NCI-H69 (cell line): Measurements from ENCODE around the gene TMEM40.
A peak's percentile ranks its signal among the peaks of the same experiment; 100 is the strongest.
"Not testable (repeated sequence)": the region's sequence is repeated elsewhere in the genome, so short reads cannot be mapped to it uniquely, and the experiment has no call there.

Experiments used
- DNase-seq: peaks from one replicate; lab custom pipeline; 2025; lab: John Stamatoyannopoulos, UW

Gene TMEM40, protein sequence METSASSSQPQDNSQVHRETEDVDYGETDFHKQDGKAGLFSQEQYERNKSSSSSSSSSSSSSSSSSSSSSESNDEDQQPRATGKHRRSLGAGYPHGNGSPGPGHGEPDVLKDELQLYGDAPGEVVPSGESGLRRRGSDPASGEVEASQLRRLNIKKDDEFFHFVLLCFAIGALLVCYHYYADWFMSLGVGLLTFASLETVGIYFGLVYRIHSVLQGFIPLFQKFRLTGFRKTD

DNA sequence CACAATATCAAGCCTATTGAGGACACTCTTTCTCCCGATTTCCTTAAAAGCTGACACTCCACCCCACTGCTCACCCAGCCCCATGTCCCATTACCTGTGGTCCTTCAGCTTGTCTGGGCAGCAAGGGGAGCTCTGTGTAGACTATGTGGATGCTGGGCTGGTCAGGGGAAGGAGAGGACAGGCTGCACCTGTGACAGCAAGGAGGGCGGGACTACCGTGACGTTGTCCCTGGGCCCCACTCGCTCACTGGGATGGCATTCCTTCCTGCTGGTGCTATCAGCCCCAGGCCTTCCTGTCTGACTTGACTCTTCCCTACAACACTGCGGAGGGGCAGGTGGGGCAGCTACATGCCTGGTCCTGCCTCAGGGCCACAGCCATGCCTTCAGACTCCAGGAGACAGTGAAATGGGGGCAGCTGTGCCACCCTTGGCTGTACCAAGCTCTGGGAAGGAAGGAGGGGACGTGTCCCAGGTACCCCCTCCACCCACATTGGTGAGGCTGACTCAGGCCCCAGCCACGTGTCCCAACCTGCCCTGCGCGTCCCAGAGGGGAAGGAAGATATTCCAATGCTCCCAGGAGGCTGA is at the start of gene TMEM40:
Gene TMEM40 (minus strand): TSS at position 163 of the 583 bp plus-strand sequence. CDS start 9,427 bp downstream, outside the sequence.
- no peak for DNase-seq

DNA sequence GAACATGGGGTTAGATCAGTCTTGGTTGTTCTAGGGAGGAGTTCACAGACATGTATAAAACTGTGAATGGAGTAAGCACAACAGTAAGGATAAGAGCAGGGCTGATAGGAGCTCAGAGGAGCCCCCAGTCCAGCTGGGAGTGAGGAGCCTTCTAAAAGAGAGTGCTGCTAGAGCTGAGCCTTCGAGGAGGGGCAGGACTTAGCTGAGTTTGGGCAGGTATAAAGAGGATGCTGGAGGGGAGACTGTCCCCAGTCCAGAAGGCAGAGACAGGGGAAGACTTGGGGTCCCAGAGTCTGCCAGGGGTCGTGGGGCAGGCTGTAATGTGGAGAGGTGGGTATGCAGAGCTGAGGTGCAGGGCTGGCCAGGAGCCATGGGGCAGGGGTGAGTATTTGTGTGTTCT is 49.5 kb upstream of the TMEM40 start:
- DNase-seq: no peak

DNA sequence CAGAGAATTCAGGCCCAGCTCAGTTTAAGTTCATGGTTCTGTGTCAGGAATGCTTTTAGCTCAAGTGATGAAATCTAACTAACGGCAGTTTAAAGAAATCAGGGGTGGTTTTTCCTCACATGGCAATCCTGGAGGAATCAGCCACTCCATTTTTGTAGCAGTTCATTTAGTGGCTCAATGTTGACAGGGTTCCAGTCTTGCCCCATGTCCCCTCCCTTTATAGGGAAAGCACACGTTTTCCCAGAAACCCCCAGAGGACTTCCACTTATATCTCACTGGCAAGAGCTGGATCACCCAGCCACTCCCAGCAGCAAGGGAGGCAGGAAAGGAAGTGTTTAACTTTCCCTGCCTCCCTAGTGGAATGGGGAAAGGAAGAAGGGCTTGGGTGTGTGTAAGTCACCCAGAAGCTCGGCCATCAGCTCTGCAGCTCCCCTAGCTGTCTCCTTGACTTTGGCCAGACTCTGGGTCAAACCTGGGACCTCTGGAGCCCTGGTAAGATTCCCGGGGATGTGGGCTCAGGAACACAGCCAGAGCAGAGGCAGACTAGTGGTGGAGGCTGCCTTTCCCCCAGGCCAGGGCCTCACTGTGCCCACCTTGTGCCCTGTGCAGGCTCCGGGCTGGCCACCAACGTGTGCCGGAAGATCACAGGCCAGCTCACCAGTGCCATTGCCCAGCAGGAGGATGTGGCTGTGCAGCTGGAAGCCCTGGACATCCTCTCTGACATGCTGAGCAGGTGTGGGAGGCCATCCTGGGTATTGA is 48.7 kb upstream of the TMEM40 start:
- DNase-seq: no peak

DNA sequence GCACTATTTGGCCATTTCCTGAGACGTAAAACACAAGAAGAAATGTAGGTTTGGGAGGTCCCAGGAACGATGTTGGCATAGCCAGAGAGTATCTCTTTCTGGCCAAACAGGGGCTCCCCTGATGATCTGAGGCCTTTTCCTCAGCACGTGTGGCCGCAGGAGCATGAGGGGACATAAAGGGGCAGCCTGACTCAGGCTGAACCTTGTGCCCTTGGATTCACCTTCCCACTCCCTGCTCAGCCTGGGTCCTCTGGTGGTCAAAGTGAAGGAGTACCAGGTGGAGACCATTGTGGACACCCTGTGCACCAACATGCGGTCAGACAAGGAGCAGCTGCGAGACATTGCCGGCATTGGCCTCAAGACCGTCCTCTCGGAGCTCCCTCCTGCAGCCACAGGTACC is 48.0 kb upstream of the TMEM40 start:
- no peak for DNase-seq

DNA sequence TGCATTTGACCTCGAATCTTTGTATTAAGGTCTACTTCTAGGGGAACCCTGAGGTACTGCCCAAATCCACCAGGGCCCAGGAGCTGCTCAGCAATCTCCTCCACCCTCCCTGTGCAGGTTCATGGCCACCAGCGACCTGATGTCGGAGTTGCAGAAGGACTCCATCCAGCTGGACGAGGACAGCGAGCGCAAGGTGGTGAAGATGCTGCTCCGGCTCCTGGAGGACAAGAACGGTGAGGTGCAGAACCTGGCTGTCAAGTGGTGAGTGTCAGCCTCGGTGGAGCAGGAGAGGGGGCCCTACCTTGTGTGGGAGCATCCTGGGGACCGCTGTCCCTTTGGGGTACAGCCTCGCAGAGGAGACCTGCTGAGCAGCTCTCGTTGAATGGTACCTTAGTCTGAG is 44.3 kb upstream of the TMEM40 start:
- no peak for DNase-seq

DNA sequence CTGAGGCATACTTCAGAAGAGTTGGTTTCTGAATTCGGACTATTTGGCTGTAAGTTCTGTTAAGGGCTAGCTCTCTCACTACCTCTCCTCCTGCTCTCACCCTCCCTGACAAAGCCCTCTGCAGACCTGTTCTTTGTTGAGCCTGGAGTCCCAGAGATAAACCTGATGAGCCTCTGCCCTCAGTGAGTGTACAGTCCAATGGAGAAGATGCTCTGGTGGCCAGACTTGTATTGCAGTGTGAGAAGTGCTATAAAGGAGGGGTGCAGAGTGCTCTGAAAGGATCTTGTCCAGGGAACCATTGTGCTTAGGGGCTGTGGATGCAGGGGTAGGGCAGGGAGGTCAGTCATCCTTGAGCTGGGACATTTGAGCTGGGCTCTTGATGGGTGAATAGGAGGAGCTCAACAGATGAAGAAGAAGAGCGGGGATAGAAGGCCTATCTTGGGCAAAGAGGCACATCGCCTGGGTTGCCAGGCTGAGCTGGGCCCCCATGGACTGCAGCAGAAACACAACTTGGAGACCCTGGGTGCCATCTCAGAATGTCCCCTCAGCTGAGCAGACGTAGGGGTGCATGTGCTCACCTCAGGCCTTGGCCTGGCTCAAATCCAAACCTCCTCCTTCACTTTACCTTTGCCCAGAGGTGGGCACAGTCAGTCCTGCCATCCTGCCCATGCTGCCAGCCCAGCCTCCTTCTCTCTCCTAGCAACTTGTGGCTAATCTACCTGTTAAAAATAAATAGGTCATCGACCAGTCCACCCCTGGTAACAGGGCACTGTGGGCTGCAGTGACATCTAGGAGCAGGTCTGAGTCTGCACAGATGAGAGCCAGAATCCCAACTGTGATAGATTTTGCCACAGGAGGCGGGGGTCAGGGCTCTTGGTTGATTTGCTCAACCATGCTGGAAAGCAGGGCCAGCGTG is 40.7 kb upstream of the TMEM40 start:
- no peak for DNase-seq

DNA sequence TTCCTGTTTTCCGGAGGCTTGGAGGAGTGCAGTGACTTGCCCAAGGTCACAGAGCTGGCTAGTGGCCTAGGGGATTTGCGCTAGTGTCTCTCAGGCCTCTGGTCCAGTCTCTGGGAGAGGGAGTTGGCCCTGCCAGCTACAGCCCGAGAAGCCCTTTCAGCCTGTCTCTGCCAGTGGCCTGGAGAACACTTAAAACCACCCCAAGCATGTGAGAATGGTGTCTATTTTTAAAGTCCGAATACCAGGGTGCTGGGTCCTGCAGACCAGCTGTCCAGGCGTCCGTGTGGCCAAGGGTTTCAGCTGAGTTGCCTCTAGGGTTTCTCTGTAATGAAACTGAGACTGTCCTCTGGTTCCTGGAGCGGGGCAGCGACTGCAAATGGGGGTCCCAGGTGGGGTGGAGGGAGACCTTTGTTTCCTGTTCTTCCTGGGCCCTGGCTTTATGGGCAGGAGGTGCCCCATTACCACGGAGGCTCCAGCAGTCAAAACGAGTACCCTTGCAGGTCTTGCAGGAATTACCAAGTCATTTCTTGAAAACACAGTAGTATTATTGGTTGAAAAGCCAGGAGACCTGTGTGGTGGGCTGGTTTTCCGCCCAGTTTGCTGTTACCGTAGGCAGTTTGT is 39.6 kb upstream of the TMEM40 start:
- DNase-seq: no peak

DNA sequence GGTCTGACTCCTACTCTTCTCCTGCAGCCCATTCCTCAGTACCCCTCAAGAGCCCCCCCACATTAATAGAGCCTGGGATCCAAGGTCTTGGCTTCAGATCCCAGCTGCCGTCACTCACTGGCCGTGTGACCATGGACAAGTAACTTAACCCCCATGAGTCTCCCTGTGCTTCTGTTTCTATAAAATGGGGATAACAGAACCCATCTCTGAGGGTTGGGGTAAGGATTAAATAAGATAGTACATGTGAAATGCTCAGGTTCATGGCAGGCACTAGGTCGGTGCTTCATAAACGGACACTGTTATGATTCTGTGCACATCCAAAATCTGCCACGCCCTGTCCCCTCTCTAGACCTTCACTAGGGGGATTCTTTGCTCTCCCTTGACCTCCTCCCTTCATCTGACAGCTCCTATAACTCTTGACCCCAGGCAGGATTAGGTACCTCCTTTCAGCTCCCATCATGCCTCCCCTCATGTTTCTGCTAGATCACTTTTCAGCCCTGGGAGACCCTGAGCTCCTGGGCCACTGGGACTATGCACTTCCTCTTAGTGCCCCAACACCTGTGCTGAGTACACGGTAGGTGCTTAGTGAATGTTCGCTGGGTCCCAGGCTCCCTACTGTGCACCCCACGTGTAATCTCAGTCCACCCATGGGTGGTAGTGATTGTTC is 39.0 kb upstream of the TMEM40 start:
- peak; percentile 5 for DNase-seq

DNA sequence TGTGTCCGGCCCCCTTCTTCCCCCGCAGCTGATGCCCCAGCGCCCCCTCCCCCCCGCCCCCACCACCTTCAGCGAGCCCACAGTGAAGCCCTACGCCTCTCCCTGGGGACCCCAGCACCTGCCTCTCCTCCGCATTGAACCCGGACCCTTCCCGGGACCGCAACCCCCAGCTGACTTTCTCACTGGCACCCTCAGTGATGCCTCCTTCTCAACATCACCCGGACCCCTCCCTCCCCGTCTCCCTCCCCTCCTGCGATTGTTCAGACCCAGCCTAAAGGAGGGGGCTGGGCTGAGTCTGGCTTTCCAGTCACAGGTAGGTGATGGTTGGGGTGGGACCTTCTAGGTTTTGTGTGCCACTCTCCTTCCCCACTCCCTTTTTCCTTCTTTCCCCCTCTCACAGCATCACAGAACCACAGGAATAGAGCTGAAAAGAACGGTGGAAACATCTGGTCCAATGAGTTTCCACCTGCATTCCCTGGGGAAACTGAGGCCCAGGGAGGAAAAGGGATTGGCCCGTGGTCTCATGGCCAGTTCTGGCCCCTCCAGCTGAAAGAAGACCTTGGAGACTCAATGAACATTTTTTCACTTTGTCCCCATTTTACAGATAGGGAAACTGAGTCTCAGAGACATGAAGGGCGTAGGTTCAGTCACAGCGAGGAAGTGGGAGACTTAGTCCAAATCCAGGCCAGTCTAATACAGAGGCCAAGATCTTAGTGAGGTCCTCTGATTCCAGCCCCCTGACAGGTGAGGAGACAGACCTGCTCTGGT is 38.2 kb upstream of the TMEM40 start:
- DNase-seq: peak; percentile 43

DNA sequence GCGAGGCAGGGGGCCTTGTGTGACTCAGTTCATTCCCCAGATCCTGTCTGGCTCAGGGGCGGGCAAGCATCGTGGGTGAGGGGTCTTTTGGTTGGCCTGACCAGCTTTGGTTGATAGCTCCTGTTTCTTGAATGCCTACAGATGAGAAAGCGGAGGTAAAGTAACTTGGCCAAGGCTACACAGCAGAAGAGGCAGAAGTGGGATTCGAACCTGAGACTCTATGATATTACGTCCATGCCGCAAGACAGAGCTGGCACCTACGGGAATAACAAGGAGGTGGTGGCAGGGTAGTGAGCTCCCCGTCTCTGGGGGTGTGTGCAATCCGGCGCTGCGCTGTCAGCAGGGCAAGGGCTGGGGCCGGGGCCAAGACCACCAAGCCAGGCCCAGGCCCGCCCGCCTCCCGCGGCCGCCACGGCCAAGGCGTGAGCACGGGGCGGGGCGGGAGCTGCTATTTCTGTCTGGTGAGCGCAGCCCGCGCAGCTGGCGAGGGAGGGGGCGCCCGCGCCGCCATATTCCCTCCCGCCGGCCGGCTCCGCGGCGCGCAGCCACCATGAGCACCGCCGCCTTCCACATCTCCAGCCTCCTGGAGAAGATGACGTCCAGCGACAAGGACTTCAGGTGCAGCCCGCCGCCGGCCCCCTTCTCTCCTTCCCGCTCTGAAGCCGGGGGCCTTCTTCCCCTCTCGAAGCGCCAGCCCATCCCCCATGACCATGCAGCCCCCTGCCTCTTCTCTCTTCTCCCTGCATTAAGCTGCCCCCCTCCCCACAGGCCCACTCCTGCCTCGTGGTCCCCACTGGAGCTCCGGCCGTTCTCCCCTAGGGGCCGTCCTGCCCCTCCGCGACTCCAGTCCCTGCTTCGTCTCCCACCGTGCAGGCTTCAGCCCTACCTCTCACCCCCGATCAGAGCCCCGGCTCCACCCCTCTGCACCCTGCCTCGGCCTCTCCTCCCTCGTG is 37.4 kb upstream of the TMEM40 start, which contains the start of gene CAND2:
Gene CAND2 (plus strand): TSS at position 510 of the 953 bp plus-strand sequence. CDS start 41 bp downstream, at position 551.
- peak; percentile 74 for DNase-seq

DNA sequence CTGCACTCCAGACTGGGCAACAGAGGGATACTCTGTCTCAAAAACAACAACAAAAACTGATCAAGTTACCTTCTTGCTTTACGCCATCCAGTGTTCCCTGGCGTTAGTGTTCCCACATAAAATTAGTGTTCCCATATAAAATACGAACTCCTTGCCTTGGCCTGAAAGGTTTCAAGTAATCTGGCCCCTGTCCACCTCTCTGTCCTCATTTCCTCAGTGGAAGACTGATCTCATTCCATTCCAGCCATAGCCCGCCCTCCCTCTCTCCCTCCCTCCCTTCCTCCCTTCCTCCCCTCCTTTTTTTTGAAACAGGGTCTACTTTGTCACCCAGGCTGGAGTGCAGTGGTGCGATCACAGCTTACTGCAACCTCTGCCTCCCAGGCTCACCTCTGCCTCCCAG is 34.6 kb upstream of the TMEM40 start:
- no peak for DNase-seq

DNA sequence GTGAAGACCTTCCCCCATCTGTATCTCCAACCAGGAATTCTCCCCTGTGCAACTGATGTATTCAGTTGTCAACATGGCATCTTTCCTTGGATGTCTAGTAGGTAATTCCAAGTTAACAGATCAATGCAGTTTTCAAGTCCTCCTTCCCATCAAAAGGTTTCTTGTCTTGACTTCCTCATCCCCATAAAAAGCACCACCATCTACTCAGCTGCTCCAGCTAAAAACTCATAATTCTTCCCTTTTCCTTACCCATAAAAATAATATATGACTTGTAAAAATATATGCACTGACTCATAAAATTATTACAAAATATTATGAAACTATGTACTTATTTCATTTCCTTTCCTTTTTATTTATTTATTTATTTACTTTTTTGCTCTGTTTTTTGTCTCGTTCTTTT is 32.4 kb upstream of the TMEM40 start:
- DNase-seq: no peak

DNA sequence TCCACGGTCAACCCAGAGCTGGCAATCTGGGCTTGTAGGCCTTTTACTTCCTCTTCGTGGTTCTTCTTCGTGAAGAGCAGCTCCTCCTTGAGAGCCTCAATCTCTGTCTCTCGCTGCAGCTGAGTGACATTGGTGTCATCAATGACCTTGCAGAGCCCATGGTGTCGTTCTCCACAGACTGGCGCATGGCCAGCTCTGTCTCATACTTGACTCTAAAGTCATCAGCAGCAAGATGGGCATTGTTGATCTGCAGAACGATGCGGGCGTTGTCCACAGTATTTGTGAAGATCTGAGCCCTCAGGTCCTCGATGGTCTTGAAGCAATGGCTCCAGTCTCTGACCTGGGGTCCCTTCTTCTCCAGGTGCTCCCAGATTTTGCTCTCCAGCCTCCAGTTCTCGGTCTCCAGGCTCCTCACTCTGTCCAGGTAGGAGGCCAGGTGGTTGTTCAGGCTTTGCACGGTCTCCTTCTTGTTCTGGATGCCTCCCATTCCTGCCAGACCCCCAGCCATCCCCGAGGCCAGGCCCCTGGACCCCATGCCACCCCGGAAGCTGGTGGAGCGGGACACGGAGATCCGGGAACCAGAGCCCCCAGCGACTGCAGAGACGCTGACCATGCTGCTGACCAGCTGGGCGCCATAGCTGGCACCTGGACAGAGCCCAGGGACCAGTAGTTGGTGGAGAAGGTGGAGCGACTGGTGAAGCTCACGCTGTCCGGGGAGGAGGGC is 29.1 kb upstream of the TMEM40 start:
- DNase-seq: not testable (repeated sequence)

DNA sequence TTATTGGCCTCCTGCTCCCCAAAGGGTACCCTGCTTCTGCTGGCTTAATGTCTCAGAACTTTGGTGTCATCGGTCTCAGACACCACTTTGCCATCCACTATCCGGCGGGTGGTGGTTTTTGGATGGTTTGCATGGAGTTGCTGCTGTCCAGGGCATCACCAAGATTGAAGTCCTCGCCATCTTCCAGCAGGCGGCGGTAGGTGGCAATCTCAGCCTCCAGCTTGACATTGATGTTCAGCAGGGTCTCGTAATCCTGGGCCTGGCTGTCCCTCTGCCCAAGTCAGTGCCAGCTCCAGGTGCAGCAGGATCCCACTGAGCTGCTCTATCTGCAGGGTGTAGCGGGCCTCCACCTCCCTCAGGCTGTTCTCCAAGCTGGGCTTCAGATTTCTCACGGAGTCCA is 28.3 kb upstream of the TMEM40 start:
- peak; percentile 20 for DNase-seq

DNA sequence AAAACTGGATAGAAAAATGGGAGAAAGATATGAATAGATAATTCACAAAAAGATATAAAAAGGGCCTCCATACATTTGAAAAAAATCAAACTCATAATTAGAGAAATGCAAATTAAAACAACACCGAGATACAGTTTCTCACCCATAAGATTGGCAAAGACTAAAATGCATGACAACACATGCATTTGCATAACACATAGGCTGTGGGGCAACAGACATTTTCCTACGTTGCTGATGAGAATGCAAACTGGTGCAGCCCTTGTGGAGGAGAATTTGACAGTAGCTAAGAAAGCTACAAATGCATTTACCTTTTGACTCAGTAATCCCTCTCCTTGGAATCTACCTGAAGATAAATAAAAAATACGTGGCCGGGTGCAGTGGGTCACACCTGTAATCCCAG is 26.0 kb upstream of the TMEM40 start:
- DNase-seq: no peak

DNA sequence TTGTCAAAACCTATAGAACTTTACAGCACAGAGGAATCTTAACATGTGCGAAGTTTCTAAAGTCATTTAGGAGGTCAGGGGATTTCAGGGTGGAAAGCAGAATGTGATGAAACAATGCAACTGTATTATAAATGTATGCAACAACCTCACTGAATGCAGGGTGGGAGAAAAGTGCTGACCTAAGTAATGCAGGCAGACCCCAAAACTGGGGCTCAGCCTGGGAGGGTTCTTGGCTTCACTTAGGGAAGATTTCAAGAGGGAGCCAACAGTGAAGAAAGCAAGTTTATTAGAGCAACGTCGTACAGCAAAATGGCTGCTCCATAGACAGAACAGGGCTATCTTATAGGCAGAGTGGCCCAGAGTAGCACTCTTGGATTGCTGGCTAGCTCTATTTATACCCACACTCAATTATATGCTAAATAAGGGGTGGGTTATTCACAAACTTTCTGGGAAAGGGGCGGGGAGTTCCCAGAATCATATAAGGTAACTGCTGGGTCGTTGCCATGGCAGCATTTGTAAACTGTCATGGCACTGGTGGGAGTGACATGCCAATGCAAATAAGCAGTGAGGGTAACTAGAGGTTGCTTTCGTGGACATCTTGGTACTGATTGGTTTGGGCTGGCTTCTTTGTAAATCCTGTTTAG is 23.2 kb upstream of the TMEM40 start:
- peak; percentile 13 for DNase-seq

DNA sequence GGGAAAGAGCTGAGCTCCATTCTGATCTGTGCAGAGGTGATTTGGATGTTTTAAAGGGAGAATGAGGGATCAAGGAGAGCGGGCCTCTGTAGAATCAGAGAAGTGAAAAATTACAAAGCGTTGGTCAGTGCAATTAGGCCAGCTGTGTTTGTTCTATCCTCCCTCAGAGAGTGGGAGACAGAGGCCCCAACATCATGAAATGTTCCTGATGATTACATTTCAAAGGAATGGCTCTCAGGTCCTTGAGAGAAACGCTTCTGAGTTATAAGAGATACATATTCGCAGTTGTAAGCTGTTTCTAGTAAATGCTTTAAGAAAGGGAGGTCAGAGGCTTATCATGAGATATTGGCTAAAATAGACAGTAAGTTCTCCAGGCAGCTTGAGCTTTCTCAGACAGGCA is 21.7 kb upstream of the TMEM40 start:
- peak; percentile 5 for DNase-seq

DNA sequence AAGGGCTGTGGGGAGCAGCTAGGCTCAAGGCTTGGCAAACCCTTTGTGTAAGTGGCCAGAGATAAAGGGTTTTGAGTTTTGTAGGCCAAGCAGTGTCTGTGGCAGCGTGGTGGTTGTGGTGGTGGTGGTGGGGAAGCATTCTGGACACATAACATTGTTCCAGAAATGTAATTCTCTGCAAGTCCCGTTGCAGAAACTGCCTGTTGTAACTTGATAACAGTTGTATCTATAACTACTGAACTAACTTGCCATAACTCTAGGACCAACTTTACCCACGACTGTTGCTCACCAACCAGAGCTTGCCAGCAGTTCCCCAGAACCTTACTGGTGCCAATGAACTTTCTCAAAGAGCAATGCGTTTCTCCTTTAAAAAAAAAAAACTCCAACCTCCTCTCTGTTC is 18.1 kb upstream of the TMEM40 start:
- DNase-seq: no peak
